ENCODE data around the gene BCO1.

BCO1 gene

DNA sequence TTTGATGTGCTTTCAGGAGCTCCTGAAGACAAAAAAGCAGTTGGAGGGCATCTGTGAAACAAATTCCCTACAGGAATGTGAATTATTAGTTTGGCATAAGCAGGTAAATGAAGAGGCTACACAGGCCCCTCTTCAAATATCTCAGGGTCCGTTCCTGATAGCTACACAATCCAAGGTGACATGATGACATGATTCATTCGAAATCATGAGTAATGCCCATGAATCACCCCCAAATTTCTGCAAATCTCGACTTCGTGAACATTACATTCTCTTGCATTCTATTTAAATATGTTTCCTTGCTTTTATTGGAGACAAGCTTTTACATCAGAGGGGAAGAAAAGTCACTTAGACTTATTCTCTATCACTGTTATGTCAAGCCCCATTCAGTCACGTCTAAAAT, 98.6 kb downstream of the BCO1 start:
- no peak for DNase-seq (ENCODE audit: low read depth)
- H3K4me3 ChIP-seq (ENCODE audit: low read depth, low read length): no peak overlapping the region
- TF ChIP-seq CTCF (IDR thresholded peaks at IDR 0.05; ENCODE audit: control insufficient read depth, extremely low read depth, insufficient read depth): no peak
